Astrocyte (in vitro differentiated cells and primary cell): ENCODE results near the gene EPS8. TPM values are rescaled to one million over a fixed set of nuclear protein-coding genes. Genes with fewer than 3 reads are reported as not detected.

Source experiments
- DNase-seq: peaks from one replicate; pipeline ENCODE4 v3.0.0-alpha.2; 2010; ENCODE audit warnings: low read depth
- FAIRE-seq: peaks from 2 replicates; lab custom pipeline; 2011; peaks lifted over from hg19 to GRCh38; lab: Jason Lieb, UNC
- H2AFZ ChIP-seq: 2 replicates; pipeline ENCODE4 v1.6.0; 2012; ENCODE audit warnings: low read depth, low read length, inconsistent platforms
- H3K27ac ChIP-seq: 2 replicates; pipeline ENCODE4 v1.5.1; 2011; ENCODE audit warnings: low read depth, low read length, inconsistent platforms
- H3K27me3 ChIP-seq: 2 replicates; pipeline ENCODE4 v1.6.0; 2011; ENCODE audit warnings: low read length, inconsistent platforms; ENCODE audit not compliant: insufficient read depth
- H3K36me3 ChIP-seq: 2 replicates; pipeline ENCODE4 v1.5.1; 2011; ENCODE audit warnings: low read length, inconsistent platforms; ENCODE audit not compliant: insufficient read depth
- H3K4me1 ChIP-seq: 2 replicates; pipeline ENCODE4 v1.5.1; 2011; ENCODE audit warnings: low read length, inconsistent platforms; ENCODE audit not compliant: insufficient read depth
- H3K4me2 ChIP-seq: 2 replicates; pipeline ENCODE4 v1.6.0; 2012; ENCODE audit warnings: low read length, inconsistent platforms
- H3K4me3 ChIP-seq: 2 replicates; pipeline ENCODE4 v1.5.1; 2011; ENCODE audit warnings: low read depth, mild to moderate bottlenecking, low read length, inconsistent platforms; ENCODE audit not compliant: insufficient read depth
- H3K79me2 ChIP-seq: 2 replicates; pipeline ENCODE4 v1.6.0; 2012; ENCODE audit warnings: mild to moderate bottlenecking, low read length, inconsistent platforms; ENCODE audit not compliant: insufficient read depth
- H3K9ac ChIP-seq: 2 replicates; pipeline ENCODE4 v1.6.0; 2012; ENCODE audit warnings: mild to moderate bottlenecking, low read length, inconsistent platforms
- H3K9me3 ChIP-seq: 2 replicates; pipeline ENCODE4 v1.5.1; 2012; ENCODE audit warnings: low read depth, mild to moderate bottlenecking, low read length, inconsistent platforms; ENCODE audit not compliant: insufficient read depth
- H4K20me1 ChIP-seq: 2 replicates; pipeline ENCODE4 v1.6.0; 2012; ENCODE audit warnings: low read length, inconsistent platforms; ENCODE audit not compliant: insufficient read depth
- H3K27ac Mint-ChIP-seq: one replicate; pipeline ENCODE4 v1.8.0; 2021; ENCODE audit warnings: mild to moderate bottlenecking, mixed read lengths; ENCODE audit not compliant: unreplicated experiment
- H3K27me3 Mint-ChIP-seq: one replicate; pipeline ENCODE4 v1.8.0; 2021; ENCODE audit warnings: low read depth, mixed read lengths; ENCODE audit not compliant: unreplicated experiment
- H3K36me3 Mint-ChIP-seq: one replicate; pipeline ENCODE4 v1.8.0; 2021; ENCODE audit warnings: low read depth, mixed read lengths; ENCODE audit not compliant: unreplicated experiment
- H3K4me1 Mint-ChIP-seq: one replicate; pipeline ENCODE4 v1.8.0; 2021; ENCODE audit warnings: low read depth, mixed read lengths; ENCODE audit not compliant: unreplicated experiment
- H3K4me3 Mint-ChIP-seq: one replicate; pipeline ENCODE4 v1.8.0; 2021; ENCODE audit warnings: mild to moderate bottlenecking, moderate library complexity, mixed read lengths; ENCODE audit not compliant: unreplicated experiment
- H3K9me3 Mint-ChIP-seq: one replicate; pipeline ENCODE4 v1.8.0; 2021; ENCODE audit warnings: mild to moderate bottlenecking, mixed read lengths; ENCODE audit not compliant: unreplicated experiment
- EZH2 ChIP-seq: IDR thresholded peaks from 2 replicates; pipeline ENCODE4 v1.6.1; 2012; ENCODE audit warnings: mild to moderate bottlenecking, low read length, inconsistent platforms; ENCODE audit not compliant: insufficient read depth
- total RNA-seq: library from RNA; stranded (reverse); gene quantifications from 2 replicates; pipeline ENCODE4 v1.2.1, GENCODE V29; 2021
- TF ChIP-seq, protein P1 (sequence below): IDR thresholded peaks from 2 replicates; pipeline ENCODE4 v1.5.1; 2011; ENCODE audit warnings: low read depth, mild to moderate bottlenecking, inconsistent platforms, low read length, moderate library complexity; ENCODE audit not compliant: insufficient read depth

EPS8 gene
- total RNA-seq, 1 donor from 2014 or later, result 31.8 TPM

DNA sequence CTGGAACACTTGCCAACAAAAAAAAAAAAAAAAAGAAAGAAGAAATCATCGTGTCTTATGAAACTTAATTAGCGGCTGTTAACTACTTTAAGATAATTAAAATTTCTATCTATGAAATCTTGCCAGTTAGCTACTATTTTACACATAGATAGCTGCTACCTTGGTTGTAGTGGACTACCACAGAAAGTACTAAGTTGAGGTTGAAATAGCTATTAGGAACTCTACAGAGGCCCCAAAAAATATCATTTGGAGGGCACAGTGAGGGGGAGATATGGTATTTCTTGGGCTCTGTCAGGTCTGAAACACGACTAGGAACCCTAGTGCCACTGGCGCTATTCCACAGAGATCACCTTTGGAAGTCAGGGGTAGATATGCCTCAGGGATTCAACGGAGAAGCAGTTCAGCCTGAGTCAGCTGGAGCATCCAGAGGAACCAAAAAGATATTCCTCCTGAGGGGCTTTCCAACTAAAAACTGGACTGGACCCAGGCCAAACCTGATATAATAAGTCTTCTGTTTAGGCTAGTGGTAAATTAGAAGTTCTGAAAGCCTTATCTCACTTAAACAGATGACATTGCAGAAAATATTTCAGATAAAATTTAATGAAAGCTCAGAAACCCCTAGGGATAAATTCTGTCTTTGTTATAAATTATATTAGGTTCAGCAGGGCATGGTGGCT, 126.1 kb downstream of the EPS8 start:
- no peak overlapping the region for H3K27ac Mint-ChIP-seq
- H3K36me3 Mint-ChIP-seq, result peaks cover 6% of the 10 kb centered on the region
- H4K20me1 ChIP-seq, result no peaks in the 10 kb centered on the region

DNA sequence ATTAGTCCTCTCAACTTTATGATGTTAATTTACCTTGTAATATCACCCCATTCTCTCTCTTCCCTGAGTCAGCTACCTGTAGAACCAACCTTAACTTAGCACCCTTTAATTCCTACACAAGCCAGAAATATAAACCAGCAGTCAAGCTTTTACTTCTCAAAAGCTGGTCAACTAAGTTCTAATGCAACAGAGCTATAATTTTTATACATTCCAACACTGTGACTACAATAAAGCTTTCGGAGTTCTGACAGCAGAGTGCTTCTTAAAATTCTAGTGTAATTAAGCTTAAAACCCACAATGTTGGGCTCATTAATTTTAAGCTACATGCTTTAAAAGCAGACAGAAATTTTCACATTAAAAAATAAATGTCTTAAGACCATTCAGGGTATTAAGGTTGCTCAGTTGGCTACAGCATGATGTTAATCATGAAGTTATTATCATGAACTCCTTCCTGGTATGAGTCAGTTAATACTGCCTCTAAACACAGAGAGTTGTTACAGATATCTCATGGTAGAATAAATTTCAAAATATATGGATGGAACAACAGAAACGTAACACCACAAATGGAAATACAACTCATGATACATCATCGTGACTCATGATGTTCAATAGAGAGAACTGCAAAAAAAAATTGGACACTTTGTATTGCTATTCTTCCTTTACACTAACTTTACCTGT, 126.7 kb downstream of the EPS8 start:
- H3K4me3 Mint-ChIP-seq, result no peak overlapping the region
- Histone ChIP-seq H3K4me2 (peak overlapping the region; percentile 47), H4K20me1 (no peaks in the 10 kb centered on the region), H3K36me3 (peaks cover 21% of the 10 kb centered on the region), H3K79me2 (no peaks in the 10 kb centered on the region), H3K27me3 (no peaks in the 10 kb centered on the region), H2AFZ (no peak overlapping the region), H3K4me3 (no peak overlapping the region), H3K4me1 (peaks cover 18% of the 10 kb centered on the region), H3K9me3 (no peaks in the 10 kb centered on the region), H3K9ac (peak overlapping the region; percentile 32), H3K27ac (peak overlapping the region; percentile 87)
- TF ChIP-seq EZH2, result no peak
- no peaks in the 10 kb centered on the region for H3K27me3 Mint-ChIP-seq
- peaks cover 9% of the 10 kb centered on the region for H3K36me3 Mint-ChIP-seq
- no peaks in the 10 kb centered on the region for H3K9me3 Mint-ChIP-seq
- peak overlapping the region; percentile 80 for H3K27ac Mint-ChIP-seq
- DNase-seq, result peak; percentile 94
- H3K4me1 Mint-ChIP-seq, result peaks cover 7% of the 10 kb centered on the region
- peak; percentile 97 for FAIRE-seq

More for the DNA sequence above, 126.1 kb downstream of the EPS8 start:
- Histone ChIP-seq H3K4me1 (peaks cover 18% of the 10 kb centered on the region), H3K27me3 (no peaks in the 10 kb centered on the region), H3K4me3 (no peak overlapping the region), H3K79me2 (no peaks in the 10 kb centered on the region), H3K36me3 (peaks cover 17% of the 10 kb centered on the region), H3K4me2 (peak overlapping the region; percentile 47), H3K27ac (peak overlapping the region; percentile 87), H3K9ac (peak overlapping the region; percentile 50), H2AFZ (no peak overlapping the region), H3K9me3 (no peaks in the 10 kb centered on the region)
- Mint-ChIP-seq H3K9me3 (no peaks in the 10 kb centered on the region), H3K4me3 (no peak overlapping the region), H3K4me1 (peaks cover 7% of the 10 kb centered on the region), H3K27me3 (no peaks in the 10 kb centered on the region)
- peak; percentile 31 for DNase-seq
- no peak for TF ChIP-seq EZH2
- TF ChIP-seq, protein P1, sequence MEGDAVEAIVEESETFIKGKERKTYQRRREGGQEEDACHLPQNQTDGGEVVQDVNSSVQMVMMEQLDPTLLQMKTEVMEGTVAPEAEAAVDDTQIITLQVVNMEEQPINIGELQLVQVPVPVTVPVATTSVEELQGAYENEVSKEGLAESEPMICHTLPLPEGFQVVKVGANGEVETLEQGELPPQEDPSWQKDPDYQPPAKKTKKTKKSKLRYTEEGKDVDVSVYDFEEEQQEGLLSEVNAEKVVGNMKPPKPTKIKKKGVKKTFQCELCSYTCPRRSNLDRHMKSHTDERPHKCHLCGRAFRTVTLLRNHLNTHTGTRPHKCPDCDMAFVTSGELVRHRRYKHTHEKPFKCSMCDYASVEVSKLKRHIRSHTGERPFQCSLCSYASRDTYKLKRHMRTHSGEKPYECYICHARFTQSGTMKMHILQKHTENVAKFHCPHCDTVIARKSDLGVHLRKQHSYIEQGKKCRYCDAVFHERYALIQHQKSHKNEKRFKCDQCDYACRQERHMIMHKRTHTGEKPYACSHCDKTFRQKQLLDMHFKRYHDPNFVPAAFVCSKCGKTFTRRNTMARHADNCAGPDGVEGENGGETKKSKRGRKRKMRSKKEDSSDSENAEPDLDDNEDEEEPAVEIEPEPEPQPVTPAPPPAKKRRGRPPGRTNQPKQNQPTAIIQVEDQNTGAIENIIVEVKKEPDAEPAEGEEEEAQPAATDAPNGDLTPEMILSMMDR, result no peak
- no peak for FAIRE-seq

DNA sequence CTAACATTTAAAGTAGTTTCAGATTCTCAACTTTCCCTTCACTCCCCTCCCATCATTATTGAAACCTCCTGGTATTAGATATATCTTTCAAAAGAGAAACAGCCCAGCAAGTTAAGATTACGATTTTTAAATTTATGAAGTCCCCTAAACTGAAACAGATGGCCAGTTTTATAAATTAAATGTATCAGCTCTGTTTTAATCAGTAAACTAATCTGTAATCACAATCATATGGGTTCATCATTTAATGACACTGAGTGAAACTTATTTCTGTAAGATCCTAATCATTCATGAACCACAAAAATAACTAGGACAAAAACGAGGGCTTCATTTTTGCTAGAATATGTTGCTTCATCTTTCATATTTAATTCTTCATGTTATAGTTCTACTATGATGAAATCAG, 137.8 kb downstream of the EPS8 start:
- TF ChIP-seq, protein P1, result no peak
- TF ChIP-seq EZH2, result no peak
- H3K4me3 ChIP-seq, result no peak overlapping the region
- no peaks in the 10 kb centered on the region for H3K9me3 ChIP-seq
- no peak overlapping the region for H3K4me2 ChIP-seq
- no peak overlapping the region for H3K9ac ChIP-seq
- no peaks in the 10 kb centered on the region for H3K9me3 Mint-ChIP-seq
- H3K4me1 ChIP-seq, result no peaks in the 10 kb centered on the region
- no peak overlapping the region for H3K27ac Mint-ChIP-seq
- no peak overlapping the region for H3K4me3 Mint-ChIP-seq
- FAIRE-seq (no peak), DNase-seq (no peak)
- H3K36me3 ChIP-seq, result peaks cover 26% of the 10 kb centered on the region
- peaks cover 10% of the 10 kb centered on the region for H3K36me3 Mint-ChIP-seq
- H3K27me3 ChIP-seq, result no peaks in the 10 kb centered on the region
- no peak overlapping the region for H2AFZ ChIP-seq
- H3K79me2 ChIP-seq, result no peaks in the 10 kb centered on the region
- no peaks in the 10 kb centered on the region for H3K4me1 Mint-ChIP-seq
- no peak overlapping the region for H3K27ac ChIP-seq
- no peaks in the 10 kb centered on the region for H4K20me1 ChIP-seq
- no peaks in the 10 kb centered on the region for H3K27me3 Mint-ChIP-seq
